ENCODE data around the gene PTPRN2. TPM values are rescaled to one million over a fixed set of nuclear protein-coding genes. Genes with fewer than 3 reads are reported as not detected.

Gene PTPRN2
- total and polyA plus RNA-seq, 2 of the 13 experiments (the other 11 are each of a cell fraction or from before 2014, with no cell fraction given): 2.5 to 24.2 TPM

DNA sequence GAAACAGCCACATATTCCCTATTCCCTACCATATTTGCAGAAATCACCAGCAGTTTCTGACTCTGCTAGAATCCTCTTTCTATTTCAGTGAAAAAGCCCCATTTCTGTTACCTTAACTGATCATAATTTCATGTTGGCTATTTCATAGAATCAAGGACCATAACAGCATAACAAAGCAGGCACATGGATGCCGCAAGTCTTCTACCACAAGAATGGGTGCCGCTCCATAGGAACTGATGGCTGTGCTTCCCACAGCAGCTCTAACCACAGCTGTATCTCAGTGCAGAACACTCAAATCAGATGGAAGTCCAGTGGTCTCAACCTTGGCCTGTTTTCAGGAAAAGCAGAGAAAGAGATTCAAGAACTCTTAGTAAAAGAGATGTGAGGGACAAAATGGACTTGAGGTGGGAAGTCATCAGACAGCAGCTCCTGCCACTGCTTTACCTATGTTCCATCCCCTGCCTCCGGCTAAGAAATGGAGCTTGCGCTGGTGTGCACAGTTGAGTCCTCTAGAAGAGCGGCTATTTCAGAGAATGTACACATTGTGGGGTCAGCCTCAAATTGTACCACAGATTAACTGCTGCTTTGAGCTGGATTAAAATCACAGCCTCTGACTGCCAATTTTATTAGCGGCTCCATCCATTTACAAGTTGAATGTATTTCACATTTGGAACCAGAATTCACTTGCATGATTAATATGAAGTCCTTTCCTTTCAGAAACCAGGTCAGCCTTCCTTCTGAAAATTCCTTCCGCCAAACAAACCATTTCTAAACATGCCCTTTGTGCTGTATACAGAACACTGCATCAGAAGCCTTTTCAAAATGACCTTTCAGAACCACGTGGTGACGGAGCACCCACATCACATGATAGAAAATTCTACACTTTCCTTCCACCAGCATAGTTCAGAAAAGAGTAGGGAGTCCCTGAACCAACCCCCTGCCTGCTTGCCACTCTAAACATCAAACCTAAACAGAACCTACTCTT is 7.7 kb downstream of the PTPRN2 start (continued):
- 0 out of 2 replicates have a peak, but pooled peaks have one; percentile 9 for TF ChIP-seq FOXA1 (IDR thresholded peaks at IDR 0.05)
- TF ChIP-seq FOXA1 (CRISPR knock-in tag; IDR thresholded peaks at IDR 0.05): peak; percentile 52; the same call in 1 of the 2 replicates
- no peak for TF ChIP-seq PTBP1 (IDR thresholded peaks at IDR 0.05; ENCODE audit: low read depth, low read length, poor library complexity, severe bottlenecking)
- peak; percentile 65; the same call in 1 of the 2 replicates for TF ChIP-seq RCOR2 (CRISPR knock-in tag; IDR thresholded peaks at IDR 0.05)
- no peak for TF ChIP-seq PAF1 (CRISPR knock-in tag; IDR thresholded peaks at IDR 0.05)
- peak; percentile 85 for TF ChIP-seq FOXO1 (CRISPR knock-in tag; IDR thresholded peaks at IDR 0.05)
- peak; percentile 55 for TF ChIP-seq FOSL2 (CRISPR knock-in tag; IDR thresholded peaks at IDR 0.05)
- peak; percentile 92 for TF ChIP-seq SAP130 (CRISPR knock-in tag; IDR thresholded peaks at IDR 0.05; ENCODE audit: low read depth)
- no peak for TF ChIP-seq ZFAT (CRISPR knock-in tag; conservative IDR thresholded peaks at IDR 0.05)
- peak; percentile 53; the same call in 1 of the 2 replicates for TF ChIP-seq HMG20A (CRISPR knock-in tag; IDR thresholded peaks at IDR 0.05; ENCODE audit: borderline replicate concordance)
- 0 out of 2 replicates have a peak, but pooled peaks have one; percentile 41 for TF ChIP-seq ZNF605 (CRISPR knock-in tag; IDR thresholded peaks at IDR 0.05)
- peak in 1 of 2 experiments; percentile 84; a peak in 2 of 4 replicates for TF ChIP-seq EP300 (IDR thresholded peaks at IDR 0.05; ENCODE audit: low read depth in 2 of 2, low read length in 2 of 2)
- TF ChIP-seq EP300 (CRISPR knock-in tag; IDR thresholded peaks at IDR 0.05; ENCODE audit: borderline replicate concordance): no peak; the same call in 1 of the 2 replicates
- TF ChIP-seq KLF9 (CRISPR knock-in tag; IDR thresholded peaks at IDR 0.05; ENCODE audit: low read depth): no peak
- no peak for TF ChIP-seq ZBTB1 (CRISPR knock-in tag; IDR thresholded peaks at IDR 0.05; ENCODE audit: borderline replicate concordance)
- no peak for TF ChIP-seq JUND (CRISPR knock-in tag; IDR thresholded peaks at IDR 0.05)
- peak; percentile 89 for TF ChIP-seq HNF4A (CRISPR knock-in tag; IDR thresholded peaks at IDR 0.05)
- TF ChIP-seq NFYC (CRISPR knock-in tag; IDR thresholded peaks at IDR 0.05): no peak
- peak; percentile 68 for TF ChIP-seq TFDP2 (CRISPR knock-in tag; IDR thresholded peaks at IDR 0.05)
- peak; percentile 61 for TF ChIP-seq ZNF441 (CRISPR knock-in tag; IDR thresholded peaks at IDR 0.05; ENCODE audit: borderline replicate concordance)
- no peak for TF ChIP-seq CHD2 (IDR thresholded peaks at IDR 0.05; ENCODE audit: low read depth, low read length)
- TF ChIP-seq, protein P1, sequence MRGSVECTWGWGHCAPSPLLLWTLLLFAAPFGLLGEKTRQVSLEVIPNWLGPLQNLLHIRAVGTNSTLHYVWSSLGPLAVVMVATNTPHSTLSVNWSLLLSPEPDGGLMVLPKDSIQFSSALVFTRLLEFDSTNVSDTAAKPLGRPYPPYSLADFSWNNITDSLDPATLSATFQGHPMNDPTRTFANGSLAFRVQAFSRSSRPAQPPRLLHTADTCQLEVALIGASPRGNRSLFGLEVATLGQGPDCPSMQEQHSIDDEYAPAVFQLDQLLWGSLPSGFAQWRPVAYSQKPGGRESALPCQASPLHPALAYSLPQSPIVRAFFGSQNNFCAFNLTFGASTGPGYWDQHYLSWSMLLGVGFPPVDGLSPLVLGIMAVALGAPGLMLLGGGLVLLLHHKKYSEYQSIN (CRISPR knock-in tag; IDR thresholded peaks at IDR 0.05; ENCODE audit: borderline replicate concordance): no peak
- TF ChIP-seq ZBTB7A (CRISPR knock-in tag; IDR thresholded peaks at IDR 0.05): no peak
- peak; percentile 67 for TF ChIP-seq POGZ (CRISPR knock-in tag; IDR thresholded peaks at IDR 0.05)
- TF ChIP-seq TAF15 (IDR thresholded peaks at IDR 0.05; ENCODE audit: low read depth, low read length, poor library complexity, severe bottlenecking): no peak
- TF ChIP-seq ZNF224 (CRISPR knock-in tag; IDR thresholded peaks at IDR 0.05): no peak
- 0 out of 2 replicates have a peak, but pooled peaks have one; percentile 57 for TF ChIP-seq FOXK2 (IDR thresholded peaks at IDR 0.05)
- TF ChIP-seq ZGPAT (CRISPR knock-in tag; IDR thresholded peaks at IDR 0.05): peak; percentile 68; the same call in 1 of the 2 replicates
- TF ChIP-seq ARNTL (CRISPR knock-in tag; IDR thresholded peaks at IDR 0.05): 0 out of 2 replicates have a peak, but pooled peaks have one; percentile 19
